Measurements from ENCODE around the gene CNOT2. TPM values are rescaled to one million over a fixed set of nuclear protein-coding genes. Genes with fewer than 3 reads are reported as not detected.
A peak's percentile ranks its signal among the peaks of the same experiment; 100 is the strongest.

CNOT2 gene
- polyA plus RNA-seq, 1 of the 3 experiments (the other 2 are of a cell fraction): 45.3 TPM

DNA sequence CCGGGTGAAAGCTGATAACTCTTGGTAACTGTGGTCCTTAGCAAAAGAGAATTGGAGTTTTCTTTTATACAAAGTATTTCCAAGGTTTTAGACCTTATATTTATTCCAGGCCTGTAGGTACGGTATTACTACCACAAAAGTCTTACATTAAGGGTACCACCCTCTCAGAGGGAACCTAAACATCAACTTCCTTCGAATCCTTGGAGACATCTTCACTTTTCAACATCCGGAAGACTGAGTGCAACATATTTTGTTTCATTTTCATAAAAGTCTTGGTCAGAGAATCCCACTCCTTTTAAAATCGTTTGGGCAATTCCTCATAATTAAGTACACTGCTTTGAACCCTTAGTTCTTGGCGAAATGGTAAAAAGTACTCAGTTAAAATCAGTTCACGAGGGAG, 1.2 kb downstream of the CNOT2 start:
- H3K79me2 ChIP-seq (ENCODE audit: insufficient read depth): peaks cover 78% of the 10 kb centered on the region
- H3F3A ChIP-seq (replicated peaks; ENCODE audit: insufficient read depth): peaks cover 19% of the 10 kb centered on the region
- no peaks in the 10 kb centered on the region for H3K9me3 ChIP-seq
- peak overlapping the region; percentile 96 for H3K9ac ChIP-seq
- H3K4me1 ChIP-seq (ENCODE audit: control insufficient read depth in 1 of 2, insufficient read depth in 2 of 2, low read depth in 1 of 2, low read length in 1 of 2): peaks cover 17 to 22% of the 10 kb centered on the region in 2 experiments; a peak in 2 of 4 replicates
- 21% methylated on average over 7 of the region's 7 CpGs for WGBS (ENCODE audit: low lambda C conversion rate)
- DNase-seq: no peak
- peak overlapping the region; percentile 91 to 95 for H3K4me3 ChIP-seq (ENCODE audit: low read depth in 2 of 2, low read length in 1 of 2)
- peak overlapping the region; percentile 86 for H3K4me2 ChIP-seq
- H2AFZ ChIP-seq (ENCODE audit: low read depth): no peak overlapping the region
- POLR2A ChIA-PET: interaction anchor here (0.7 kb wide), 1 partner anchor 341 kb away, joined by 3 read pairs; no protein-coding TSS in a partner anchor
- H3K27ac ChIP-seq (ENCODE audit: low read depth in 2 of 2, low read length in 1 of 2): peak overlapping the region; percentile 94 to 98
- H3K9me2 ChIP-seq: no peaks in the 10 kb centered on the region
- TF ChIP-seq MXI1 (IDR thresholded peaks at IDR 0.05; ENCODE audit: low read depth, low read length): no peak
- no peak for TF ChIP-seq POLR2AphosphoS5 (IDR thresholded peaks at IDR 0.05; ENCODE audit: low read depth, low read length)
- no peak for TF ChIP-seq FOSL2 (IDR thresholded peaks at IDR 0.05; ENCODE audit: borderline replicate concordance, low read depth)
- no peak for TF ChIP-seq TCF12 (IDR thresholded peaks at IDR 0.05)
- no peak for TF ChIP-seq MEF2A (IDR thresholded peaks at IDR 0.05; ENCODE audit: borderline replicate concordance, low read depth)
- TF ChIP-seq, protein P1, sequence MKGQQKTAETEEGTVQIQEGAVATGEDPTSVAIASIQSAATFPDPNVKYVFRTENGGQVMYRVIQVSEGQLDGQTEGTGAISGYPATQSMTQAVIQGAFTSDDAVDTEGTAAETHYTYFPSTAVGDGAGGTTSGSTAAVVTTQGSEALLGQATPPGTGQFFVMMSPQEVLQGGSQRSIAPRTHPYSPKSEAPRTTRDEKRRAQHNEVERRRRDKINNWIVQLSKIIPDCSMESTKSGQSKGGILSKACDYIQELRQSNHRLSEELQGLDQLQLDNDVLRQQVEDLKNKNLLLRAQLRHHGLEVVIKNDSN (IDR thresholded peaks at IDR 0.05; ENCODE audit: borderline replicate concordance, low read depth): no peak
- no peak for TF ChIP-seq SIN3A (IDR thresholded peaks at IDR 0.05; ENCODE audit: borderline replicate concordance, low read depth, low read length)
- TF ChIP-seq TEAD4 (IDR thresholded peaks at IDR 0.05; ENCODE audit: borderline replicate concordance, insufficient read depth): no peak
- no peak for TF ChIP-seq RXRA (IDR thresholded peaks at IDR 0.05; ENCODE audit: borderline replicate concordance, low read depth)
- no peak for TF ChIP-seq RAD21 (IDR thresholded peaks at IDR 0.05; ENCODE audit: low read length)
- no peak for TF ChIP-seq EP300 (IDR thresholded peaks at IDR 0.05; ENCODE audit: borderline replicate concordance in 1 of 2, low read depth in 1 of 2, low read length in 1 of 2)
- TF ChIP-seq, protein P2, sequence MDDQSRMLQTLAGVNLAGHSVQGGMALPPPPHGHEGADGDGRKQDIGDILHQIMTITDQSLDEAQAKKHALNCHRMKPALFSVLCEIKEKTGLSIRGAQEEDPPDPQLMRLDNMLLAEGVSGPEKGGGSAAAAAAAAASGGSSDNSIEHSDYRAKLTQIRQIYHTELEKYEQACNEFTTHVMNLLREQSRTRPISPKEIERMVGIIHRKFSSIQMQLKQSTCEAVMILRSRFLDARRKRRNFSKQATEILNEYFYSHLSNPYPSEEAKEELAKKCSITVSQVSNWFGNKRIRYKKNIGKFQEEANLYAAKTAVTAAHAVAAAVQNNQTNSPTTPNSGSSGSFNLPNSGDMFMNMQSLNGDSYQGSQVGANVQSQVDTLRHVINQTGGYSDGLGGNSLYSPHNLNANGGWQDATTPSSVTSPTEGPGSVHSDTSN (IDR thresholded peaks at IDR 0.05): no peak
- TF ChIP-seq CTCF (IDR thresholded peaks at IDR 0.05): no peak
- TF ChIP-seq FOXM1 (IDR thresholded peaks at IDR 0.05; ENCODE audit: low read depth): no peak
- TF ChIP-seq IRF3 (IDR thresholded peaks at IDR 0.05; ENCODE audit: low read depth, low read length): no peak
- TF ChIP-seq JUND (IDR thresholded peaks at IDR 0.05): no peak
- TF ChIP-seq ELF1 (IDR thresholded peaks at IDR 0.05): no peak
- TF ChIP-seq, protein P3, sequence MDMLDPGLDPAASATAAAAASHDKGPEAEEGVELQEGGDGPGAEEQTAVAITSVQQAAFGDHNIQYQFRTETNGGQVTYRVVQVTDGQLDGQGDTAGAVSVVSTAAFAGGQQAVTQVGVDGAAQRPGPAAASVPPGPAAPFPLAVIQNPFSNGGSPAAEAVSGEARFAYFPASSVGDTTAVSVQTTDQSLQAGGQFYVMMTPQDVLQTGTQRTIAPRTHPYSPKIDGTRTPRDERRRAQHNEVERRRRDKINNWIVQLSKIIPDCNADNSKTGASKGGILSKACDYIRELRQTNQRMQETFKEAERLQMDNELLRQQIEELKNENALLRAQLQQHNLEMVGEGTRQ (IDR thresholded peaks at IDR 0.05; ENCODE audit: borderline replicate concordance, low read depth, low read length): no peak
- TF ChIP-seq GABPA (IDR thresholded peaks at IDR 0.05; ENCODE audit: low read depth): no peak
- no peak for TF ChIP-seq TAF1 (IDR thresholded peaks at IDR 0.05; ENCODE audit: borderline replicate concordance, low read depth, low read length)
- H3K27me3 ChIP-seq (ENCODE audit: insufficient read depth): no peaks in the 10 kb centered on the region
- CTCF ChIA-PET: interaction anchor here (0.8 to 1.8 kb wide), 2 partner anchors 82 to 332 kb away, joined by 3 to 6 read pairs; no protein-coding TSS in a partner anchor
- H4K20me1 ChIP-seq (ENCODE audit: insufficient read depth): peaks cover 53% of the 10 kb centered on the region
- H3K36me3 ChIP-seq (replicated peaks in 1 of 2; ENCODE audit: control insufficient read depth in 1 of 2, insufficient read depth in 2 of 2, low read length in 1 of 2): peaks cover 36 to 49% of the 10 kb centered on the region in 2 experiments

All from SK-N-SH (cell line).